ENCODE results near the gene SLC12A2.

The SLC12A2 gene

GRCh38 chr5:128092144-128092543 lies 8.6 kb downstream of the SLC12A2 start:
- H3K79me2 ChIP-seq (ENCODE audit: insufficient read depth, low read length), result peaks cover 61% of the 10 kb centered on the region
- H3K27ac ChIP-seq (ENCODE audit: low read depth, low read length, poor library complexity, severe bottlenecking), result no peak overlapping the region
- 0 out of 2 replicates have a peak, but pooled peaks cover 3% of the 10 kb centered on the region for H3K9me3 ChIP-seq (ENCODE audit: low read length)
- H3K4me1 ChIP-seq (ENCODE audit: insufficient read depth, low read length, severe bottlenecking), result peaks cover 4% of the 10 kb centered on the region
- no peak for TF ChIP-seq CTCF (IDR thresholded peaks at IDR 0.05; ENCODE audit: low read length)
- no peak for TF ChIP-seq EZH2 (IDR thresholded peaks at IDR 0.05; ENCODE audit: borderline replicate concordance, low read length)
- H3K9ac ChIP-seq (ENCODE audit: low read length), result no peak overlapping the region
- H3K9me2 ChIP-seq (ENCODE audit: low read depth, low read length), result no peaks in the 10 kb centered on the region
- H3K4me3 ChIP-seq (ENCODE audit: low read depth, low read length, poor library complexity, severe bottlenecking), result no peak overlapping the region
- no peaks in the 10 kb centered on the region for H4K20me1 ChIP-seq (ENCODE audit: insufficient read depth, low read length)
- H3F3A ChIP-seq (ENCODE audit: insufficient read depth, low read length), result no peaks in the 10 kb centered on the region
- H3K36me3 ChIP-seq (ENCODE audit: insufficient read depth, low read length), result peaks cover 37% of the 10 kb centered on the region
- no peak overlapping the region for H3K4me2 ChIP-seq (ENCODE audit: low read length)
- no peak overlapping the region for H2AFZ ChIP-seq (ENCODE audit: low read length)
- no peaks in the 10 kb centered on the region for H3K27me3 ChIP-seq (ENCODE audit: insufficient read depth, low read length)

GRCh38 chr5:128093368-128093767 lies 9.8 kb downstream of the SLC12A2 start:
- H3K27me3 ChIP-seq (ENCODE audit: insufficient read depth, low read length), result no peaks in the 10 kb centered on the region
- no peaks in the 10 kb centered on the region for H3K9me2 ChIP-seq (ENCODE audit: low read depth, low read length)
- H3K36me3 ChIP-seq (ENCODE audit: insufficient read depth, low read length), result peaks cover 41% of the 10 kb centered on the region
- H3K27ac ChIP-seq (ENCODE audit: low read depth, low read length, poor library complexity, severe bottlenecking), result no peak overlapping the region
- no peaks in the 10 kb centered on the region for H4K20me1 ChIP-seq (ENCODE audit: insufficient read depth, low read length)
- no peak for TF ChIP-seq CTCF (IDR thresholded peaks at IDR 0.05; ENCODE audit: low read length)
- TF ChIP-seq EZH2 (IDR thresholded peaks at IDR 0.05; ENCODE audit: borderline replicate concordance, low read length), result no peak
- H3F3A ChIP-seq (ENCODE audit: insufficient read depth, low read length), result no peaks in the 10 kb centered on the region
- H3K4me3 ChIP-seq (ENCODE audit: low read depth, low read length, poor library complexity, severe bottlenecking), result no peak overlapping the region
- no peak overlapping the region for H3K9ac ChIP-seq (ENCODE audit: low read length)
- peaks cover 11% of the 10 kb centered on the region; the same call in 1 of the 2 replicates for H3K9me3 ChIP-seq (ENCODE audit: low read length)
- H3K4me1 ChIP-seq (ENCODE audit: insufficient read depth, low read length, severe bottlenecking), result peaks cover under 1% of the 10 kb centered on the region
- no peak overlapping the region for H3K4me2 ChIP-seq (ENCODE audit: low read length)
- no peak overlapping the region for H2AFZ ChIP-seq (ENCODE audit: low read length)
- H3K79me2 ChIP-seq (ENCODE audit: insufficient read depth, low read length), result peaks cover 60% of the 10 kb centered on the region

GRCh38 chr5:128097224-128097623 lies 13.7 kb downstream of the SLC12A2 start:
- Histone ChIP-seq H3F3A (ENCODE audit: insufficient read depth, low read length) (no peaks in the 10 kb centered on the region), H3K9me2 (ENCODE audit: low read depth, low read length) (no peaks in the 10 kb centered on the region), H3K9ac (ENCODE audit: low read length) (no peak overlapping the region), H3K36me3 (ENCODE audit: insufficient read depth, low read length) (peaks cover 37% of the 10 kb centered on the region), H3K4me1 (ENCODE audit: insufficient read depth, low read length, severe bottlenecking) (no peaks in the 10 kb centered on the region), H3K79me2 (ENCODE audit: insufficient read depth, low read length) (peaks cover 61% of the 10 kb centered on the region), H3K4me3 (ENCODE audit: low read depth, low read length, poor library complexity, severe bottlenecking) (no peak overlapping the region), H2AFZ (ENCODE audit: low read length) (no peak overlapping the region), H3K27ac (ENCODE audit: low read depth, low read length, poor library complexity, severe bottlenecking) (no peak overlapping the region), H3K9me3 (ENCODE audit: low read length) (peaks cover 17% of the 10 kb centered on the region; the same call in 1 of the 2 replicates), H3K27me3 (ENCODE audit: insufficient read depth, low read length) (no peaks in the 10 kb centered on the region), H3K4me2 (ENCODE audit: low read length) (no peak overlapping the region), H4K20me1 (ENCODE audit: insufficient read depth, low read length) (no peaks in the 10 kb centered on the region)
- TF ChIP-seq CTCF (IDR thresholded peaks at IDR 0.05; ENCODE audit: low read length), result no peak
- TF ChIP-seq EZH2 (IDR thresholded peaks at IDR 0.05; ENCODE audit: borderline replicate concordance, low read length), result no peak

Data from OCI-LY1 (cell line).